GM12878 (cell line): Measurements from ENCODE around the gene IL19. TPM values are rescaled to one million over a fixed set of nuclear protein-coding genes. Genes with fewer than 3 reads are reported as not detected.

ENCODE experiments used
- ATF2 ChIP-seq: IDR thresholded peaks from 2 replicates; pipeline ENCODE4 v1.6.1; 2012; ENCODE audit warnings: low read length, inconsistent platforms
- ESRRA ChIP-seq: IDR thresholded peaks from 2 replicates; pipeline ENCODE4 v1.6.1; 2012; ENCODE audit warnings: mild to moderate bottlenecking, low read length, improper control_type of control experiment
- ETV6 ChIP-seq, 2 experiments: fragments of 450-650 bp in 1 of 2; IDR thresholded peaks in 1 of 2; conservative IDR thresholded peaks in 1 of 2; 2 replicates each; pipeline ENCODE4 v1.6.1; 2014; ENCODE audit warnings: antibody characterized with exemption in 1 of 2, borderline replicate concordance in 1 of 2, low read depth in 1 of 2, mild to moderate bottlenecking in 1 of 2, moderate library complexity in 1 of 2
- IKZF1 ChIP-seq: fragments of 450-650 bp; conservative IDR thresholded peaks from 2 replicates; pipeline ENCODE4 v1.6.1; 2017; ENCODE audit warnings: antibody characterized with exemption, mild to moderate bottlenecking
- IKZF2 ChIP-seq, 2 experiments: fragments of 450-650 bp; IDR thresholded peaks; 2 replicates each; pipeline ENCODE4 v1.6.1; 2017; ENCODE audit warnings: mild to moderate bottlenecking in 2 of 2, moderate library complexity in 2 of 2
- JUND ChIP-seq: IDR thresholded peaks from 2 replicates; pipeline ENCODE4 v1.6.1; 2012; ENCODE audit warnings: low read depth, mild to moderate bottlenecking, low read length, improper control_type of control experiment, moderate library complexity
- MTA2 ChIP-seq: fragments of 450-650 bp; IDR thresholded peaks from 2 replicates; pipeline ENCODE4 v1.6.1; 2016; ENCODE audit warnings: low read depth, mild to moderate bottlenecking, moderate library complexity
- MTA3 ChIP-seq: IDR thresholded peaks from 2 replicates; pipeline ENCODE4 v1.6.1; 2012; ENCODE audit warnings: low read length, inconsistent platforms, borderline replicate concordance
- POLR2AphosphoS5 ChIP-seq: IDR thresholded peaks from 2 replicates; pipeline ENCODE4 v1.6.1; 2011; ENCODE audit warnings: mild to moderate bottlenecking, low read length, inconsistent platforms
- REST ChIP-seq: IDR thresholded peaks from 2 replicates; pipeline ENCODE4 v1.6.1; 2012; ENCODE audit warnings: mild to moderate bottlenecking, low read depth, low read length
- SMC3 ChIP-seq: IDR thresholded peaks from 2 replicates; pipeline ENCODE4 v1.6.1; 2011; ENCODE audit warnings: low read length, improper control_type of control experiment, borderline replicate concordance
- USF1 ChIP-seq: IDR thresholded peaks from 2 replicates; pipeline ENCODE4 v1.6.1; 2011; ENCODE audit warnings: borderline replicate concordance, low read depth, mild to moderate bottlenecking, moderate library complexity, mixed read lengths, low read length; ENCODE audit not compliant: insufficient read depth; ENCODE audit errors: extremely low read length
- ZBTB40 ChIP-seq: fragments of 450-650 bp; IDR thresholded peaks from 2 replicates; pipeline ENCODE4 v1.6.1; 2016; ENCODE audit warnings: mild to moderate bottlenecking, moderate library complexity, borderline replicate concordance
- ZNF592 ChIP-seq: fragments of 450-650 bp; IDR thresholded peaks from 2 replicates; pipeline ENCODE4 v1.6.1; 2017; ENCODE audit warnings: mild to moderate bottlenecking, moderate library complexity
- ZNF622 ChIP-seq: fragments of 450-650 bp; IDR thresholded peaks from 2 replicates; pipeline ENCODE4 v1.6.1; 2017; ENCODE audit warnings: mild to moderate bottlenecking, inconsistent platforms
- polyA plus RNA-seq, 11 experiments: library from polyadenylated mRNA; depleted of rRNA in 4 of 11; unstranded in 6 of 11; stranded (reverse) in 5 of 11; fragments of >200 nt; fragmentation: Nextera tagmentation in 4 of 11; fragmentation: Illumina TruSeq in 1 of 11; extraction: Ambion mirVana in 4 of 11; extraction: Trizol in 1 of 11; gene quantifications; 1 replicate in 1 of 11; 2 replicates in 10 of 11; pipeline versions ENCODE4 v1.2.1 to v1.2.3, GENCODE V29; 2011 to 2016; ENCODE audit warnings: inconsistent platforms in 2 of 11, missing spikeins in 2 of 11, low read depth in 1 of 11
- total RNA-seq, 4 experiments: library from RNA; depleted of rRNA in 3 of 4; stranded (reverse); fragments of >200 nt in 3 of 4; fragmentation: Illumina TruSeq in 1 of 4; extraction: Trizol in 1 of 4; gene quantifications; 2 replicates each; pipeline versions ENCODE4 v1.2.1 to v1.2.3, GENCODE V29; 2013 to 2021

Gene IL19
- total and polyA plus RNA-seq, 10 of the 15 experiments (the other 5 are each of a cell fraction or from before 2014, with no cell fraction given) = 0.10 to 0.73 (median 0.28) TPM; not detected in 6

GRCh38 chr1:206794294-206794908 is 23.8 kb downstream of the IL19 start (continued):
- TF ChIP-seq REST (no peak), ETV6 (conservative IDR thresholded peaks at IDR 0.05 in 1 of 2, IDR thresholded peaks at IDR 0.05 in 1 of 2; ENCODE audit: borderline replicate concordance in 1 of 2, low read depth in 1 of 2) (no peak), ZNF622 (no peak), MTA2 (0 out of 2 replicates have a peak, but pooled peaks have one; percentile 22), JUND (no peak), ESRRA (no peak), USF1 (no peak), POLR2AphosphoS5 (no peak), IKZF2 (IDR thresholded peaks at IDR 0.05) (0 out of 4 replicates have a peak, but pooled peaks have one; percentile 23 to 40), IKZF1 (peak; percentile 65; the same call in 1 of the 2 replicates), MTA3 (no peak), SMC3 (no peak), ZBTB40 (no peak), ZNF592 (no peak), ATF2 (no peak)
